Suprapubic skin (tissue), 3 donors: ENCODE measurements around the gene MYLK4.

Experiments
- POLR2AphosphoS5 ChIP-seq, 3 donors: sonication (generic); formaldehyde crosslinking; IDR thresholded peaks; one replicate each; pipeline ENCODE4 v1.6.1; 2017; ENCODE audit warnings: antibody characterized with exemption in 3 of 3
- TF ChIP-seq, protein P1 (sequence below), 2 donors: fragments of 200-600 bp in 1 of 2; fragments of 450-650 bp in 1 of 2; sonication (generic) in 1 of 2; IDR thresholded peaks; one replicate each; pipeline ENCODE4 v1.5.1; 2016 to 2019; ENCODE audit warnings: antibody characterized with exemption in 2 of 2, mild to moderate bottlenecking in 1 of 2, moderate library complexity in 1 of 2

DNA sequence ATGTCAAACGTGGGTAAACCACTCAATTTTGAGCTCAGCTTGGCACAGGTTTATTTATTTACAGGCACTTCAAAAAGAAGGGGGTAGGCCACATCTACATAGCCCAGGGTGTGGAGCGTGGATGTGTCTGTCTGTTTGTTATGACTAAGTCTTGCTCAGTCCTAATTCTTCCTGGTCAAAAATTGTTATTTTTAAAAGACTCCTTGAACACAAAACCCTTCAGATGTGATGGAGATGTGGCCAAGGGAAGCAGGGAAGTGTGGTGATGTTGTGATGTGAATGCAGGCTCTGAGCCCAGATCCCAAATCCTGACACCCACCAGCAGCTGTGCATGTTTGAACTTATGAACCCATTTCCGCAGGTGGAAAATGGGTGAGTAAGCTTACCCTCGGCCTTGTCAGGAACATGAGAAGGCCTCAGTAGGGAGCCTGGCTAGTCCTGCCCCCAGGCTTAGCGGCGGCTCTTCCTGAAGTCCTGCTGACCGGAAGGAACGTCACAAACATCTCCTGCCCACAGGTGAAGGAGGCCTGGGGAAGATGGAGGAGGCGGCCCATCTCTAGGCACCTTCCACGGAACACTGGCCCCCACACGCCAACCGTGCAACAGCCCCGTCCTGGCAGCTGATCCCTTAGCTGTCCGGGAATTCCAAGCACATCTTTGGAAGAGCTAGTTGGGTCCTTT is 119.7 kb downstream of the MYLK4 start:
- no peak for TF ChIP-seq POLR2AphosphoS5 (IDR thresholded peaks at IDR 0.05)
- TF ChIP-seq, protein P1, sequence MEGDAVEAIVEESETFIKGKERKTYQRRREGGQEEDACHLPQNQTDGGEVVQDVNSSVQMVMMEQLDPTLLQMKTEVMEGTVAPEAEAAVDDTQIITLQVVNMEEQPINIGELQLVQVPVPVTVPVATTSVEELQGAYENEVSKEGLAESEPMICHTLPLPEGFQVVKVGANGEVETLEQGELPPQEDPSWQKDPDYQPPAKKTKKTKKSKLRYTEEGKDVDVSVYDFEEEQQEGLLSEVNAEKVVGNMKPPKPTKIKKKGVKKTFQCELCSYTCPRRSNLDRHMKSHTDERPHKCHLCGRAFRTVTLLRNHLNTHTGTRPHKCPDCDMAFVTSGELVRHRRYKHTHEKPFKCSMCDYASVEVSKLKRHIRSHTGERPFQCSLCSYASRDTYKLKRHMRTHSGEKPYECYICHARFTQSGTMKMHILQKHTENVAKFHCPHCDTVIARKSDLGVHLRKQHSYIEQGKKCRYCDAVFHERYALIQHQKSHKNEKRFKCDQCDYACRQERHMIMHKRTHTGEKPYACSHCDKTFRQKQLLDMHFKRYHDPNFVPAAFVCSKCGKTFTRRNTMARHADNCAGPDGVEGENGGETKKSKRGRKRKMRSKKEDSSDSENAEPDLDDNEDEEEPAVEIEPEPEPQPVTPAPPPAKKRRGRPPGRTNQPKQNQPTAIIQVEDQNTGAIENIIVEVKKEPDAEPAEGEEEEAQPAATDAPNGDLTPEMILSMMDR (IDR thresholded peaks at IDR 0.05), result no peak
